HG03565 (cell line): Measurements from ENCODE around the gene AMMECR1.
"Not testable (repeated sequence)": the region's sequence is repeated elsewhere in the genome, so short reads cannot be mapped to it uniquely, and the experiment has no call there.

ENCODE experiments used
- ATAC-seq: cut with Tn5 transposase; IDR thresholded peaks from one replicate; pipeline ENCODE4 v1.9.1; 2021; ENCODE audit warnings: mild to moderate bottlenecking, moderate library complexity; ENCODE audit not compliant: unreplicated experiment

AMMECR1 gene

GRCh38 chrX:110258552-110258951 is 59.3 kb downstream of the AMMECR1 start:
- no peak for ATAC-seq

DNA sequence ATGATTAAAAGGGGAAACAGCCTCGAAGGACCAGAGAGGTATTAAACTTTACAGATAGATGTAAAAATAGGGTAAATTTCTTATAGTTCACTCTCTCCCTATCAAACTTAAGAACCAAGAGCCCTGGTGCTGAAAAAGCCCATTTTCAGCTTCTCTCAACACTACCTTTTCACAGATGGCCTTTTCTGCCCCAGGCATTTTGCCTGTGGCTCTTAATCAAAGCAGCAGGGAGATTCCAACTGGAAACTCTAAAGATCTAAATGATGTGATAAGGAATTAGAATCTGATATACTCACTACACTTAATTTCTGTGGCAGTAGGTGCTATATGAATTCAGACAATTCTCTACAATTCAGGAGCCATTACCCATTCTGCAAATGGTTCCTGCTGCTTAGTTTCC is 60.0 kb downstream of the AMMECR1 start:
- no peak for ATAC-seq

DNA sequence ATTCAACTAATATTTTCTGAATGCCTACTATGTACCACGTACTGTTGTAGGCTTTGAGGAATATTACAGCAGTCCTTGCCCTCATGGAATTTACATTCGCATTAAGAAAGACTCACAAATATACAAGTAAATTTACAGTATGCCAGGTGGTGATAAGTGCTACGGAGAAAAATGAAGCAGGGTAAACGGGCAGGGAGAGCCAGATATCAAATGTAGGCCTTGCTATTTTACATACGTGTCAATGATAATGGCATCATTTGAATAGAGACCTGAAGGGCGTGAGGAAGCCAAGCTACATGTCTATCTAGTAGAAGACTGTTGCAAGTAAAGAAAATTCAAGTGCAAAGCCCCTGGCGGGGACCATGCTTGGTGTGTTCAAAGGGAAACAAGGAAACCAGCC is 65.2 kb downstream of the AMMECR1 start:
- no peak for ATAC-seq

DNA sequence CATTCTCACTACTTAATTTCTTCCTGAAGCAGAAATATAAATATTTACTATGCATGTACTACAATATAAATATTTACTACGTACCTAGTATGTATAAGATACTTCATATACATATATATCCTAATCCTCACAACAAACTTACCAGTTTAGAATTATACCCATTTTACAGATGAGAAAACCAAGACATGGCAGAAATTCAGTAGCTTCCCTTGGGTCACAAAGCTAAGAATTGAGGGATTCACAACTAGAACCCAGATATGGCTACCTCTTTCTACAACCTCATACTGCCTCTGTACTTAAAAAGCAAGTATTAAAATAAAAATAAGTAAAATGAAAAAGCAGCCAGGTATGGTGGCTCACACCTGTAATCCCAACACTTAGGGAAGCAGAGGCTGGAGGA is 65.9 kb downstream of the AMMECR1 start:
- ATAC-seq = no peak

- ATAC-seq = no peak
Measured at GRCh38 chrX:110251526-110251925, 66.4 kb downstream of the AMMECR1 start.

- no peak for ATAC-seq
Measured at GRCh38 chrX:110250847-110251246, 67.0 kb downstream of the AMMECR1 start.

- no peak for ATAC-seq
Measured at GRCh38 chrX:110248578-110248977, 69.3 kb downstream of the AMMECR1 start.

DNA sequence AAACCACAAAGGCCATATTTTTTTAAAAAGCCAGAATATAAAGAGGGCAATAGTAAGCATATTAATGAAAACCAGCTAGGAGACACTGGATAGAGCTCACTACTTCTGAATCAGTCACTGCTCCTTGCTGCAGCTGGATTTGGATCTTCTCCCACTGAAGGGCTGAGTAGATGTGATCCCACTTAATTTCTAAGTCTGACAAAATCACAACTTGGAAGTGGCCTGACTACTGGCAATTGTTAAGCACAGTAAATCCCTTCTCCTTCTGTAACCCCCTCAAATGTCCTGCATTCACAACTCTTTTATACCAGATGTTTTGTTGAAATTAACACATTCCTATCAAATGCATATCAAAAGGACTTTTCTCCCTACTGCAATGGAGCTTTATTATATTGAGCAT is 72.9 kb downstream of the AMMECR1 start:
- ATAC-seq = no peak

GRCh38 chrX:110242371-110242770 is 75.5 kb downstream of the AMMECR1 start:
- no peak for ATAC-seq

DNA sequence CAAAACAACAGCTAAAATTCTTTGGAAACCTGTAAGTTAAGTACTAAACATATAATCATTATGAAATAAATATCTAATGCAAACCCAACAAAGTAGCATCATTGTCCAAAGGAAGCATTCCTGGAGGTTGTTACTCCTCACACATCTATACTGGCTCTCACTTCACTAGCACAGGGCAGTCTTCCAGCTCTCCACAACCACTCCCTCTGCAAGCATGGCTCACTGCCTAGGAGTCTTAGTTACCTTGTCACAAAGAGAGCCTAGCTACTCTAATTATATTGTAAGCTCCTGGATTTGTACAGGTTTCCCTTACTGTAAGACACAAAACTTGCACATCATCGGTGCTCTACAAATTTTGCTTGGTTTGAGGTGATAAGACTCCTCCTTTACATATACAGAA is 76.1 kb downstream of the AMMECR1 start:
- ATAC-seq = no peak

DNA sequence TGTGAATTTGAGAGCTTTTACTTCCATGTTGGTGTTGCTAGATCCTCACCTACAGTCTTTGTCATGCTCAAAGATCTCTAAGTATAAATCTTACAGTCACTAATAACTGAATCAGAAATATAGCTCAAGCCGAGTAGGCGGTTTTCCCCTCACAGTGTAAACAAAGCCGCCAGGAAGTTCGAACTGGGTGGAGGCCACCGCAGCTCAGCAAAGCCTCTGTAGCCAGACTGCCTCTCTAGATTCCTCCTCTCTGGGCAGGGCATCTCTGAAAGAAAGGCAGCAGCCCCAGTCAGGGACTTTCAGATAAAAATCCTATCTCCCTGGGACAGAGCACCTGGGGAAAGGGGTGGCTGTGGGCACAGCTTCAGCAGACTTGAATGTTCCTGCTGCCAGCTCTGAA is 79.6 kb downstream of the AMMECR1 start:
- not testable (repeated sequence) for ATAC-seq

DNA sequence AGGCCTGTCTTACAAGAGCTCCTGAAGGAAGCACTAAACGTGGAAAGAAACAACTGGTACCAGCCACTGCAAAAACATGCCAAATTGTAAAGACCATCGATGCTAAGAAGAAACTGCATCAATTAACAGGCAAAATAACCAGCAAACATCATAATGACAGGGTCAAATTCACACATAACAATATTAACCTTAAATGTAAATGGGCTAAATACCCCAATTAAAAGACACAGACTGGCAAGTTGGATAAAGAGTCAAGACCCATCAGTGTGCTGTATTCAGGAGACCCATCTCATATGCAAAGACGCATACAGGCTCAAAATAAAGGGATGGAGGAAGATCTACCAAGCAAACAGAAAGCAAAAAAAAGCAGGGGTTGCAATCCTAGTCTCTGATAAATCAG is 86.4 kb downstream of the AMMECR1 start:
- ATAC-seq = not testable (repeated sequence)

- not testable (repeated sequence) for ATAC-seq
Measured at GRCh38 chrX:110229497-110230111, 88.3 kb downstream of the AMMECR1 start.

- ATAC-seq = no peak
Measured at GRCh38 chrX:110228453-110228852, 89.4 kb downstream of the AMMECR1 start.

GRCh38 chrX:110226931-110227330 is 91.0 kb downstream of the AMMECR1 start:
- ATAC-seq = no peak

GRCh38 chrX:110224926-110225617 is 92.8 kb downstream of the AMMECR1 start:
- no peak for ATAC-seq

GRCh38 chrX:110222497-110223257 is 95.2 kb downstream of the AMMECR1 start:
- no peak for ATAC-seq

DNA sequence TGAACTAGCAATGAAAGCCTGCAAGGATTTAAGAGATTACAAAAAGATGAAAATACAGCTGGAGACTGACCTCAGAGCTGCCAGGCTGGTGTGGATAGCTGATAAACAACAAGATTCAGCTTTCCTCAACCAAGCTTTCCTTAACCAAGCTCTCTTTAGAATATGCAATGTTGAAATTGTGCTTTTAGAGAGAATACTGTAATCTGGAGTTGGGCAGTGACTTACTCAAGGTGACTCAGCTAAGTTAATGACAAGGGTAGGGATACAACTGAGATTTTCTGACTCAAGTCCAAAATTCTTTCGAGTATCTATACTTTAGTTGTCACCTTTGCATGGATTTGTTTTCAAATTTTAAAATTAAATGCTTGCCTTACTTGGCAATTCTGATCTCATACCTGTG is 98.0 kb downstream of the AMMECR1 start:
- no peak for ATAC-seq

DNA sequence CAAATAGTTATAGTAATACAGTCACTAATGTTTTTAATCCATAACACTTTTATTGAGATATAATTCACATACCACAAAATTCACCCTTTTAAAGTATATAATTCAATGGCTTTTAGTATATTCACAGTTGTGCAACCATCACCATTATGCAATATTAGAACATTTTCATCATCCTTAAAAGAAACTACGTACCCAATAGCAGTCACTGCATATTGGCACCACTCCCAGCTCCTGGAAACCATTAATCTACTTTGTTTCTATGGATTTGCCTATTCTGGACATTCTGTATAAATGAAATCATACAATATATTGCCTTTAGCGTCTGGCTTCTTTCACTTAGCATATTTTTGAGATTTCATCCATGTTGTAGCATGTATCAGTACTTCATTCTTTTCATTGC is 99.3 kb downstream of the AMMECR1 start:
- no peak for ATAC-seq

DNA sequence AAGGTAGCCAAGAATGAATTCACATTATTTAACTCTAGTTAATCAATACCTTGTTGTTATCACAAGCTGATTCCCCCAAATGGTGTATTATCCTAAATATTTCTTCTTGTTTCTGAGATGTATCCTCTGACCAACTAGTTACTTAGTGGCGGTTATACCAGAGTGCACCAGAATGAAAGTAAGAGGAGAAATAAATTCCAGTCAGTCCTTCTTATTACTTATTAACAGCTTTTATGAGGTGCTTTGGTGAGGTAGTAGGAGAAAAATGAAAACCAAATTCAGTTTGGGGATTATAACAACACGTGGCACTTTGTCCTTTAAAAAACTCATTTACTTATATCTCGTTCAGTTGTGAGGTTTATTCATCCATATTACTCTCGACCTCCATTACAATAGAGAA is 101.9 kb downstream of the AMMECR1 start:
- no peak for ATAC-seq

- ATAC-seq = no peak
Measured at GRCh38 chrX:110215411-110215810, 102.5 kb downstream of the AMMECR1 start.

DNA sequence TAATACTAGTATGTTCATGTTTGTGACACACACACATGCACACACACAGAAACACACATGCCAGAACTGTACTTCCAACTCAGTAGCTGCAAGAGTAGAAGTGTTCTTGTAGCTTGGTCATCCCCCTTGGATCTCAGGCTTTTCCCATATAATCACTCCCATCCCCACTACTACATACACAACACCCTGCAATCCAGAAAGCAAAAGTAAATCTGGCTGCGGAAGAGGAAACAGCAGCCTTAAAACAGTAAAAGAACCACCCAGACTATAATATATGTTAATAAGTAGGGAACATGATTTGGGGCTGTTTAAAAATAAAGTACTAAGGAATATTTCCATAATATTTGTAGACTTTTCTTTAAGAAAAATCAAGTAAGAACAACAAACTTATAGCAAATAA is 103.2 kb downstream of the AMMECR1 start:
- no peak for ATAC-seq
